OCI-LY1 (cell line): ENCODE data around the gene GDF7.

Source experiments
- H2AFZ ChIP-seq: fragments of 200-600 bp; sonication (generic), shearing (Covaris generic); 2 replicates; pipeline ENCODE4 v1.6.0; 2014; ENCODE audit warnings: antibody characterized with exemption, mild to moderate bottlenecking, low read length
- H3F3A ChIP-seq: fragments of 200-600 bp; sonication (generic), shearing (Covaris generic); 2 replicates; pipeline ENCODE4 v1.6.0; 2014; ENCODE audit warnings: mild to moderate bottlenecking, antibody characterized with exemption, low read length, moderate library complexity; ENCODE audit not compliant: insufficient read depth
- H3K27ac ChIP-seq: fragments of 200-600 bp; sonication (generic); 2 replicates; pipeline ENCODE4 v1.5.1; 2014; ENCODE audit warnings: low read length, mixed run types, mild to moderate bottlenecking, low read depth; ENCODE audit not compliant: poor library complexity, severe bottlenecking
- H3K27me3 ChIP-seq: fragments of 200-600 bp; sonication (generic); 2 replicates; pipeline ENCODE4 v1.6.0; 2014; ENCODE audit warnings: antibody characterized with exemption, mild to moderate bottlenecking, low read length, moderate library complexity; ENCODE audit not compliant: insufficient read depth
- H3K36me3 ChIP-seq: fragments of 200-600 bp; sonication (generic); 2 replicates; pipeline ENCODE4 v1.6.1; 2014; ENCODE audit warnings: mild to moderate bottlenecking, antibody characterized with exemption, low read length, moderate library complexity, mixed read lengths; ENCODE audit not compliant: insufficient read depth
- H3K4me1 ChIP-seq: fragments of 200-600 bp; sonication (generic); 2 replicates; pipeline ENCODE4 v1.5.1; 2014; ENCODE audit warnings: mild to moderate bottlenecking, low read length, moderate library complexity; ENCODE audit not compliant: insufficient read depth, severe bottlenecking
- H3K4me2 ChIP-seq: fragments of 200-600 bp; sonication (generic), shearing (Covaris generic); 2 replicates; pipeline ENCODE4 v1.6.1; 2014; ENCODE audit warnings: low read length
- H3K4me3 ChIP-seq: fragments of 200-600 bp; sonication (generic); 2 replicates; pipeline ENCODE4 v1.5.1; 2014; ENCODE audit warnings: low read length, low read depth, mild to moderate bottlenecking, mixed read lengths; ENCODE audit not compliant: poor library complexity, severe bottlenecking
- H3K79me2 ChIP-seq: fragments of 200-600 bp; shearing (Covaris generic); 2 replicates; pipeline ENCODE4 v1.6.1; 2016; ENCODE audit warnings: mixed run types, low read length, mixed read lengths; ENCODE audit not compliant: insufficient read depth
- H3K9ac ChIP-seq: fragments of 200-600 bp; sonication (generic), shearing (Covaris generic); 2 replicates; pipeline ENCODE4 v1.6.1; 2014; ENCODE audit warnings: mild to moderate bottlenecking, low read length, mixed read lengths
- H3K9me2 ChIP-seq: fragments of 200-600 bp; sonication (generic), shearing (Covaris generic); 2 replicates; pipeline ENCODE4 v1.6.1; 2014; ENCODE audit warnings: low read depth, mild to moderate bottlenecking, low read length, mixed read lengths
- H3K9me3 ChIP-seq: fragments of 200-600 bp; shearing (Covaris generic); 2 replicates; pipeline ENCODE4 v1.6.1; 2014; ENCODE audit warnings: low read length, mixed read lengths
- H4K20me1 ChIP-seq: fragments of 200-600 bp; sonication (generic), shearing (Covaris generic); 2 replicates; pipeline ENCODE4 v1.6.0; 2016; ENCODE audit warnings: mild to moderate bottlenecking, low read length; ENCODE audit not compliant: insufficient read depth
- EZH2 ChIP-seq: fragments of 200-600 bp; sonication (generic), shearing (Covaris generic); IDR thresholded peaks from 2 replicates; pipeline ENCODE4 v1.8.0; 2017; ENCODE audit warnings: borderline replicate concordance, mixed run types, mild to moderate bottlenecking, antibody characterized with exemption, low read length, moderate library complexity, mixed read lengths
- TF ChIP-seq, protein P1 (sequence below): fragments of 200-600 bp; sonication (generic), shearing (Covaris generic); IDR thresholded peaks from 2 replicates; pipeline ENCODE4 v1.5.1; 2017; ENCODE audit warnings: mild to moderate bottlenecking, antibody characterized with exemption, low read length, moderate library complexity, mixed read lengths

The GDF7 gene

DNA sequence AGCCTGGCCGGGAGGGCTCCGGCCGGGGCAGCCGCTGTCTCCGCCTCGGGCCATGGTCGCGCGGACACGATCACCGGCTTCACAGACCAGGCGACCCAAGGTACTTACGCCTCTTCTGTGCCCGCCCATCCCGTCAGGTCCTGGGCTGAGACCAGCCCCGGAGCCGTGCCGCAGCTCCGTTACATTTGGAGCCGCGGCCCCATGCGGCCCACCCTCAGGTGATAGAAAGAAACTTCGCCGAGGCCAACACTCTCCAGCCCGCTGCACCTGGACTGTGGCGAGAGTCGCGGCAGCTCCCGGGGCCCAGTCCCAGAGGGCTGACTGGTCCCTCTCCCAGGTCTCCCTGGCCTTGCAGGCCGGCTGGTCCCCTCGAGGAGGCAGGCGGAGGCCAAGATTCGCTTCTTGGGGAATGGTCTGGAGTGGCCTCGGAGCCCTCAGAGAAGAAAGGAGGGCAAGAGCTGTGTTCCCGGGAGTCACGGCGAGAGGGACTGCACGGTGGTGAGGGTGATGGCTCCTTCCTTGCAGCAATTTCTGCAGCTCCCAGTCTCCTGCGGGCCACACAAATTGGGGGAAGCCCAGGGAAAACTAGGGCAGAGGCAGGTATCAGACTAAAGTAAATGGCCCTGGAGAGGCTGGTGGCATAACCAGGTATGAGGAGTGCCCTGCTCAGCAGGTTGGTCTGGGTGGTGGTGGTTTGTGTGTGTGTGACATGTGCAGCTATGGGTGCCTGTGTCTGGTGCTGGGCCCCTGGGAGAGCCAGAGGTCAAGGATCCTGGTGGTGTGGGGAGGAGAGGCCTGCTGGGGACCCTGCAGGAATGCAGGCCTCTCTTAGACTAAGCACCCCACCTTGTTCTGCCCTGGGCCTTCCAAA lies 822 bp downstream of the GDF7 start:
- Histone ChIP-seq H4K20me1 (no peaks in the 10 kb centered on the region), H3K9ac (peak overlapping the region; percentile 15; the same call in 1 of the 2 replicates), H3K4me3 (peak overlapping the region; percentile 56), H3K79me2 (no peaks in the 10 kb centered on the region), H3K9me3 (no peaks in the 10 kb centered on the region), H2AFZ (no peak overlapping the region), H3K27ac (no peak overlapping the region), H3K36me3 (no peaks in the 10 kb centered on the region), H3F3A (no peaks in the 10 kb centered on the region), H3K27me3 (peaks cover 12% of the 10 kb centered on the region), H3K4me2 (peak overlapping the region; percentile 63), H3K9me2 (no peaks in the 10 kb centered on the region), H3K4me1 (peaks cover 15% of the 10 kb centered on the region)
- no peak for TF ChIP-seq EZH2
- TF ChIP-seq, protein P1, sequence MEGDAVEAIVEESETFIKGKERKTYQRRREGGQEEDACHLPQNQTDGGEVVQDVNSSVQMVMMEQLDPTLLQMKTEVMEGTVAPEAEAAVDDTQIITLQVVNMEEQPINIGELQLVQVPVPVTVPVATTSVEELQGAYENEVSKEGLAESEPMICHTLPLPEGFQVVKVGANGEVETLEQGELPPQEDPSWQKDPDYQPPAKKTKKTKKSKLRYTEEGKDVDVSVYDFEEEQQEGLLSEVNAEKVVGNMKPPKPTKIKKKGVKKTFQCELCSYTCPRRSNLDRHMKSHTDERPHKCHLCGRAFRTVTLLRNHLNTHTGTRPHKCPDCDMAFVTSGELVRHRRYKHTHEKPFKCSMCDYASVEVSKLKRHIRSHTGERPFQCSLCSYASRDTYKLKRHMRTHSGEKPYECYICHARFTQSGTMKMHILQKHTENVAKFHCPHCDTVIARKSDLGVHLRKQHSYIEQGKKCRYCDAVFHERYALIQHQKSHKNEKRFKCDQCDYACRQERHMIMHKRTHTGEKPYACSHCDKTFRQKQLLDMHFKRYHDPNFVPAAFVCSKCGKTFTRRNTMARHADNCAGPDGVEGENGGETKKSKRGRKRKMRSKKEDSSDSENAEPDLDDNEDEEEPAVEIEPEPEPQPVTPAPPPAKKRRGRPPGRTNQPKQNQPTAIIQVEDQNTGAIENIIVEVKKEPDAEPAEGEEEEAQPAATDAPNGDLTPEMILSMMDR, result no peak

DNA sequence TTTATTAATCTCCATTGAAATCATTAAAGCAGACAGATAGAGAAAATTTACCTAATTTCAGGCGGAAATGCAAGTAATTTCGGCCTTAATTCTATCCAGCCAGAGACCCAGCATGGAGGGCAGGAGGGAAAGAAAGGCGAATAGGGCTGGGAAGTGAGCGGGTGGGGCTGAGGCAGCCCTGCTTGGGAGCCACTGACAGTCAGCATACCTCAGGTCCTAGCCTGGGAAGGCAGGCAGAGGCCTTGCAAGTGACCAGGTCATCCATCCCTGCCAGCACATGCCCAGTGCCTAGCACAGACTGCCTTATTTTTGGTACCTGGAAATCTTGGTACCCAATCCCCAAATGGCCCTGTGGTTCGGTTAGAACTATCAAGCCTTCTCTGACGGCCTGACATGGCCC lies 1.5 kb downstream of the GDF7 start:
- H3F3A ChIP-seq, result no peaks in the 10 kb centered on the region
- TF ChIP-seq, protein P1, result no peak
- no peak for TF ChIP-seq EZH2
- peaks cover 15% of the 10 kb centered on the region for H3K4me1 ChIP-seq
- no peak overlapping the region for H3K9ac ChIP-seq
- no peak overlapping the region for H2AFZ ChIP-seq
- no peak overlapping the region for H3K27ac ChIP-seq
- no peak overlapping the region for H3K4me2 ChIP-seq
- H3K79me2 ChIP-seq, result no peaks in the 10 kb centered on the region
- H3K36me3 ChIP-seq, result no peaks in the 10 kb centered on the region
- no peaks in the 10 kb centered on the region for H3K9me2 ChIP-seq
- H3K4me3 ChIP-seq, result no peak overlapping the region
- no peaks in the 10 kb centered on the region for H4K20me1 ChIP-seq
- H3K27me3 ChIP-seq, result peaks cover 12% of the 10 kb centered on the region
- H3K9me3 ChIP-seq, result no peaks in the 10 kb centered on the region

DNA sequence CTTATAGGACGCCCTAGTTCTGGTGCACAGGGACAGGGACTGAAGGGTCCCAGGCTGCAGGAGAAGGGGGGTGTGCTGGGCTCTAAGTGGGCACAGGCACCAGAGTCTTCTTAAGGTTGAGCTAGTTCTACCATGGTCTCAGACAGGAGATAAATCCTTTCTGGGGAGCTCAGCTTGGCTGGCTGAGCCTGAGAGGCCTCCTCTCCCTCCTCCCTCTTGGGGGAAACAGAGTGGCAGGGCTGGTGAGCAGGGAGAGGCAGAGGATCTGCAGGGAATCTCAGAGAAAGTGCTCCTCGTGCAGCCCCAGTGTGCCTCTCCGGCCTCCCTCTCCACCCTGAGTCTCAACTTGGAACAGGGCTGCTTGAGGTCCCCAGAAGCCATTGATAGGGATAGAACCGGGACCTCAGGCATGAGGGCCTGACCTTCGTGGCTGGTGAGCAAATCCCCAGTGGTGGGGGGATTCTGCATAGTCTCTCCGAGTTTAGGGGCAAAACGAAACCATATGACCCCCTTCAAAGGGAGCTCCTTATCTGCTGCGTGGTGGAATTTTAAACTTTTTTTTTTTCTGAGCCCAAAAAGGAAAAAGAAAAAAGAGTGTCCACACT lies 2.0 kb downstream of the GDF7 start:
- no peak for TF ChIP-seq EZH2
- TF ChIP-seq, protein P1, result no peak
- H3F3A ChIP-seq, result no peaks in the 10 kb centered on the region
- H4K20me1 ChIP-seq, result no peaks in the 10 kb centered on the region
- H3K4me3 ChIP-seq, result no peak overlapping the region
- peaks cover 15% of the 10 kb centered on the region for H3K4me1 ChIP-seq
- H3K9me3 ChIP-seq, result no peaks in the 10 kb centered on the region
- no peak overlapping the region for H3K4me2 ChIP-seq
- H3K79me2 ChIP-seq, result no peaks in the 10 kb centered on the region
- H3K27me3 ChIP-seq, result peaks cover 12% of the 10 kb centered on the region
- no peaks in the 10 kb centered on the region for H3K36me3 ChIP-seq
- H3K27ac ChIP-seq, result no peak overlapping the region
- no peak overlapping the region for H3K9ac ChIP-seq
- H2AFZ ChIP-seq, result no peak overlapping the region
- no peaks in the 10 kb centered on the region for H3K9me2 ChIP-seq
